ENCODE measurements around the gene UPB1.

- peak in 2 of 4 donors; percentile 83 to 89 for TF ChIP-seq POLR2A (IDR thresholded peaks at IDR 0.05)
- TF ChIP-seq CTCF (IDR thresholded peaks at IDR 0.05), result no peak
Measured at GRCh38 chr22:24554313-24555164, 59.4 kb downstream of the UPB1 start, which contains the start of gene GUCD1.
